ENCODE measurements around the gene SOCS3. TPM values are rescaled to one million over a fixed set of nuclear protein-coding genes. Genes with fewer than 3 reads are reported as not detected.
A peak's percentile ranks its signal among the peaks of the same experiment; 100 is the strongest.
"Not testable (repeated sequence)": the region's sequence is repeated elsewhere in the genome, so short reads cannot be mapped to it uniquely, and the experiment has no call there.

Gene SOCS3
- total RNA-seq, 1 donor from 2014 or later, result 5.3 TPM

- FAIRE-seq (no peak), DNase-seq (ENCODE audit: low spot score in 2 of 2) (no peak)
Observed at GRCh38 chr17:78337244-78338109, 22.4 kb downstream of the SOCS3 start.

DNA sequence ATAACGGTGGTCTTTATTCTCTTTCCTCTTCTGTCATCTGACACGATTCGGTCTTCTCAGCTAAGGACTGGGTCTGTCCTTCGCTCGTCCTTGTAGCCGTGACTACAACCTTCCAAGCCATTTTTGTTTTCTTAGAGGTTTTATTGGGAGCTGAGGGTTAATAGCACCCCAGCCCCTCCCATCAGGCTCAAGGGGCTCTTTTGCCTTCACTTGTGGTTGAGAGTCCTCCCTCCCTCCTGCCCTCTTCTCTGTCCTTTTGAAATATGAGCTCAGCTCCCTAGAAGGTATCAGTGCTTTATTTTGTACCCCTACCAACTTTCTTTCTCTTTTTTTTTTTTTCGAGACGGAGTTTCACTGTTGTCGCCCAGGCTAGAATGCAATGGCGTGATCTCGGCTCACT is 24.7 kb downstream of the SOCS3 start:
- FAIRE-seq (no peak), DNase-seq (ENCODE audit: low spot score in 2 of 2) (no peak)

DNA sequence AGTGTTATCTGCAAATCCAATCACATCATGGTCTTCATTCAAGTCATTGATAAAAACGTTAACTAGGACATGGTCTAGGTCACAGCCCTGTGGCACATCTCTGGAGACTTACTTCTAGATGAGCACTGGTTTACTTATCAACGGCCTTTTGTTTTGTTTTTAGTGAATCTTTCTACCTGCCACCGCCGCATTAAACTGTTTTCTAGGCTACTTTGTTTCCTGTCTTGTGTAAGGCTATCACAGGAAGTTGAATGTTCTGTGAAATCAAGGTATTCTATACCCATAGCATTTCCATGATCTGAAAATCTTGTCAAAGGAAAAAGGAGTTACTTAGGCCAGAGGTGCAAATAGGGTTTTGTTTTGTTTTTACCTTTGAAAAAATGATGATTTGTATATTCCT is 26.9 kb downstream of the SOCS3 start:
- DNase-seq (ENCODE audit: low spot score in 2 of 2) (no peak), FAIRE-seq (no peak)

DNA sequence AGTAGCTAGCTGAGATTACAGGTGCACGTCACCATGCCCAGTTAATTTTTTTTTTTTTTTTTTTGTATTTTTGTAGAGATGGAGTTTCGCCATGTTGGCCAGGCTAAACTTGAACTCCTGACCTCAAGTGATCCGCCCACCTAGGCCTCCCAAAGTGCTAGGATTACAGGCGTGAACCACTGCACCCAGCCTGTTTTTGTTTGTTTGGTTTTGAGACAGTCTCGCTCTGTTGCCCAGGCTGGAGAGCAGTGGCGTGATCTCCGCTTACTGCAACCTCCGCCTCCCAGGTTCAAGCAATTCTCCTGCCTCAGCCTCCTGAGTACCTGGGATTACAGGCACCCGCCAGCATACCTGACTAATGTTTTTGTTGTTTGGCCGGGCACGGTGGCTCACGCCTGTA is 28.5 kb downstream of the SOCS3 start:
- not testable (repeated sequence) for DNase-seq (ENCODE audit: low spot score in 2 of 2); FAIRE-seq

- FAIRE-seq (no peak), DNase-seq (ENCODE audit: low spot score in 2 of 2) (no peak)
Observed at GRCh38 chr17:78330570-78331224, 29.2 kb downstream of the SOCS3 start.

DNA sequence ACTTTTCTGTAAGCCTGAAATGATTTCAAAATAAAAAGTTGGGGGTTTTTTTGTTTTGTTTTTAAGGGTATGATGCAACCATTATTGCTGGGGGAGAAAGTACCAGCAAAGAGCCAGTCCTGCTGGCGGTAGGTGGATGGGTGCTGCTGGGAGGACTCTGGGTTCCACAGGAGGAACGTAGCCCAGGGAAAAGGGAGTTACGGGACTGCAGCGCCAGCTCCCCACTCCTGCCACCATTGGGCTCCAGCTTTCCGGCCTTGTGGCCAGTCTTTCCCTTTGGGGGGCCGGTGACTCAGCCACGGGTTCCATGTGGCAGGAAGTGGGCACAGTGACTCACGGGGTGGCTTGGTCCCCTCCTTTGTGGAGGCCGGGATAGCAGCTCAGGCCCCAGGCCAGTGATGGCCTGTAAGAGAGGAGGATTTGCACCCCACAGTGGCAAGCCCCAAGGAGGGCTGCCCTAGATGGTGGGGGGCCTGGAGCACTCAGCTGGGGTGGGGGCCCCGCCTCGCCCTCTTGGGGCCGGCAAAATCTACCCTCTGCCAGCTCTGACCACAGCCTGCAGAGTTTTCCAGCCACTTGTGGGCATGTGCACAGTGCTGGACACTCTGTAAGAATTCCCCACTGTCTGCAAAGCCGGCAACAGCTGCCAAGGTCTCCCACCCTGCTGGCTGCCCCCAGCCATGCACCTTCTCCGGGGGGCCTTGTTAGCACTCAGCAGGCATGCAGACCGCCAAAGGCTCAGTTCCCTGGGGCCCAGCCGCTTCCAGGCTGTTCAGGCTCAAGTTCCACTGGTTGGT is 30.4 kb downstream of the SOCS3 start:
- FAIRE-seq (no peak), DNase-seq (ENCODE audit: low spot score in 2 of 2) (no peak)

DNA sequence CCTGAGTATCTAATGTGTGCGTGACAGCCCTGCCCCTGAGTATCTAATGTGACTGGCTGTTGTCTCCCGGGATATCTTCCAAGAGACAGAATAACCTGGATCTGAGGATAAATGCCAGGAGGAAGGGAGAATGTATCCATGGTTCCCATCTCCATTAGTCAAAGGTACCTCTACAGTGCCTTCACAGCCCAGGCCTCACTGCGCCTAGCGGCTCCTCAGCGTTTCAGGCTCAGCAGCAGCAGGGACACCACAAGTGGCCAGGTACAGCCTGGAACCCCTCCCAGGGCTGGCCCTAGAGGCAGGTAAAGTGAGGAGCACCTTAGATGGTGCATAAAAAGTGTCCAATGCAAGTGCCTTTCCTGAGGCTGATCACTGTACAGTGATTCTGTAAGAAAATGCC is 32.0 kb downstream of the SOCS3 start:
- FAIRE-seq (no peak), DNase-seq (ENCODE audit: low spot score in 2 of 2) (no peak)

GRCh38 chr17:78325076-78325687 is 34.7 kb downstream of the SOCS3 start:
- FAIRE-seq, result no peak
- DNase-seq (ENCODE audit: low spot score in 2 of 2), result no peak

DNA sequence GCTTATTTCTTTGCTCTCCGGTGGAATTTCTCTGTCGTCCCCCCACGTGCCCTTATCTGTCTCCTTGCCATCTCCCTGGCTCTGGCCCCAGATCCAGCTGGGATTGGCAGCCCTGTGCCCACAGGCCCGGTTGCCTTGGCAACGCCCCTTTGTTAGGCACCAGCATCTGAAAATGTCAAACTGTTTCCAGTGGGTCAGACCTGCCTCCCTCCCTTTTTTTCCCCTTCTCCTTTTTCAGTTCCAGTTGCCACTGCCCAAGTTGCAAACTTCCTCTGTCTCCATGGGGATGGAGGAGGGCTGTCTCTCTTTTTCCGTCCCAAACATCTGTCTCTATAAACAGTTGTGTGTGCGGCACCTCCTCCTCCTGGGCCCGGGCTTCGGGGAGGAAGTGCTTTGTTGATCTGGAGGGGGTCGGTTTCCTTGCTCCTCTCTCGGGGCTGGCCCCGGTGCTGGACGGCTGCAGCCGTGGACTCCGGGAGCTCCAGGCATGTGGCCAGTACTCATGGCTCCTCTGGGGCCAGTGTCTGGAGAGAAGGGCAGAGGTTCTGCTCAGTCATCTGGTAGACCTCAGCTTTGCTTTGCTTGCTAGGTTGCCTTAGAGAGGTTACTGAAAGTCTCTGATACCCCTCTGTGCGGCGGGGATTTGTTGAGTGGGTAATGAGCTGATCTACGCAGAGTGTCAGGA is 35.3 kb downstream of the SOCS3 start:
- DNase-seq (ENCODE audit: low spot score in 2 of 2) (peak; percentile 63 to 70), FAIRE-seq (no peak)

DNA sequence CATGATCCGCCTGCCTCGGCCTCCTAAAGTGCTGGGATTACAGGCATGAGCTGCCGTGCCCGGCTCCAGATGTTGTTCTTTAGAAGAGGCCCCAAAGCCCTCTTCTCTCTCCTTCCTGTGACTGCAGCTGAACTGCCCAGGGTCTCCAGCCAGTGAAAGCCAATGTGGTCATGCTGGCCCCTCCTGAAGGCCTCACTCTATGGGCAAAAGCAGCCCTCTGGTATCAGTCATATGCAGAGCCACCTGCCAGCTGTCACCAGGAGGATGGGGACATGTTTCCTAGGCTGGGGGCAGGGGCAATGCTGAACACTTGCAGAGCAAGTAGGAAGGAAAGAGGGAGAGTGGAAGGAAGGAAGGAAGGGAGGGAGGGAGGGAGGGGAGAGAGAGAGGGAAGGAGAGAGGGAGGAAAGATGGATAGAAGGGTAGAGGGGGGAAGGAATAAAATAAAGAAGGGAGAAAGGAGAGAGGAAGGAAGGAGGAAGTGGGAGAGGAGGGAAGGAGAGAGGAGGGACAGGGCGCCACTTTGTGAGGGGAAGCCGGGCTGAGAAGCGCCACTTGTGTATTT is 36.0 kb downstream of the SOCS3 start:
- FAIRE-seq, result no peak

GRCh38 chr17:78322858-78323455 is 36.9 kb downstream of the SOCS3 start:
- FAIRE-seq, result no peak
- DNase-seq (ENCODE audit: low spot score in 2 of 2), result no peak

More for the DNA sequence above, 36.0 kb downstream of the SOCS3 start:
- no peak for DNase-seq (ENCODE audit: low spot score in 2 of 2)

DNA sequence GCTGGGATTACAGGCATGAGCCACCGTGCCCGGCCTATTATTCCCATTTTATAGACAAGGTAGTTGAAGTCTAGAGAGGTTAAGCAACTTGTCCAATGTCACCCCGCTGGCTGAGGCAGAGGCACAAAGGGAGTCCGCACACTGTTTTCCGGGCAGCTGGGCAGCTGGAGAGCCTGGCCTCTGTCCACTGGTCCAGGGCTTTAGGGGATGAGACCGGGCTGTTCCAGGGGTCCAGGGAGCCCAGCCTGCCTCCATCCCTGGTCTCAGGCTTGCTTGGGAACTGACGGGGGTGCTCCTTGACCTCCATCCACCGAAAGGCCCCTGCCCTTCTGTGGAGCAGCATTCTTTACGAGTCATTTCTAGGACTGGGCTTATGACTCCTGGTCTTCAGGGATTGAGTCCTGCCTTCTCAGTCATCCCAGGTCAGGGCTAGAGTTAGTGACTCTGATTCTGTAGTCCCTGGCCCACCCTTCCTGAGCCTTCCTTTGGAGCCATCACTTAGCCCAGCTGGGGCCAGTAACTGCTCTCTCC is 37.5 kb downstream of the SOCS3 start:
- no peak for DNase-seq (ENCODE audit: low spot score in 2 of 2)
- FAIRE-seq, result no peak

DNA sequence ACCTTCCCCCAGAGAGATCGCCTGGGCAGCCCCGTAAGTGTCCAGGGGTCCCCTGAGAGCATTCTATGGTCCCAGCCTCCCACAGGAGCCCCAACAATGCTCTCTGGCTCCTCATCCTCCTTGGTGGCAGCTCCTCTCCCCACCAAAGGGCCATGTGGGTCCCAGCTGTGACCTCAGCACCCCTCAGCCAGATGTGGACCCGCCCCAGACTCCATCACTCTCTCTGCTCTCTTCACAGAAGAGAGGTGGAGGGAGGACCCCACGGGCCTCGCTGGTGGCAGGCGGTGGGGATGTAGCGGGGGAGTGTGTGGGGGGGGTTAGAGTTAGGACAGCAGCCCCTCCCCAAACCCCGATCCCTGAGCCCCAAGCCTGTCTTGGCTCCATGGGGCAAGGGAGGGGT is 41.0 kb downstream of the SOCS3 start:
- DNase-seq (ENCODE audit: low spot score in 2 of 2) (no peak), FAIRE-seq (no peak)

DNA sequence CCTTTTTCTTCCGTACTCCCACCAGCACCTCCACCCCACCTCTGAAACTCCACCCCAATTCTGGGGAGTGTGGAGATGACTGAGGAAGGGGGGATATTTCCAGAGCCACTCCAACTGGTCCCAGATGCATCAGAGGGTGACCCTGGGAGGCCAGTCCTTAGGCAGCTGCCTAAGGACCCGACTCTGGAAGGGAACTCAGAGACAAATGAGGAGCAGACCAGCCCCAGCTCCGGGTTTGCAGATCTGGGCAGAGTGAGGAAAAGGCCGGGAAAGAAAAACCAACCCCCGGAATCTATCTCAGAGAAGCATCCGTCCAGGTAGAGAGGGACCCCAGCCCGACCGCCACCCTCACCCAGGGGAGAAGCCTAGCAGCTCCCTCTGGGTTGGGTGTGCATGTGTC is 41.5 kb downstream of the SOCS3 start:
- FAIRE-seq (no peak), DNase-seq (ENCODE audit: low spot score in 2 of 2) (no peak)

DNA sequence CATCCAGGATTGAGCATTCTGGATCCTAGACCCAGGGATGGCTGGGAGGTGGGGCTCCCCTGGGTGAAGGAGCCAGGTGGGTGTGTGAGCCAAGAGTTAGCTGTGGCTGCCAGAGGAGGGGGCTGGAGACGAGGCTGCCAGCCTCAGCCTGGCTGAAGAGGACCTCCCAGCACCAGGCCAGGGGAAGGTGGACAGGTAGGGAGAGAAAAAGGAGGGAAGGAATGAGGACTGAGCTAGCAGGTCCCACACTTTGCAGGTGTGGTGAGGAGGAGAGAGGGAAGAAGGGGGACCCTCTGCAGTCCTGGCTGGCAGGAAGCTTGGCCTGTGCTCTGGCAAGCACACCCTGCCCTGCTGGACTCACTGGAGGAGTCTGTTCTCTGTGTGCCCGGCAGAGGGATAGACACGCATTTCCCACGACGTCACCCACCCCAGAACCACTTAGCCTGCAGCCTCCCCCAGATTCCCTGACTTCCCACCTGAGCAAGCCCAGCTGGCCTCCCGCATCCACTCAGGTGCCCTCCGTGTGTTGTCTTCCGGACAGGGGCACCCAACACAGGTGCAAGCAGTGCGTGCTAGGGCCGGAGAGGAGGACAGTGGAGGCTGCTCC is 42.0 kb downstream of the SOCS3 start:
- DNase-seq (ENCODE audit: low spot score in 2 of 2) (no peak), FAIRE-seq (no peak)

- FAIRE-seq (no peak), DNase-seq (ENCODE audit: low spot score in 2 of 2) (no peak)
Observed at GRCh38 chr17:78316867-78317789, 42.7 kb downstream of the SOCS3 start.

DNA sequence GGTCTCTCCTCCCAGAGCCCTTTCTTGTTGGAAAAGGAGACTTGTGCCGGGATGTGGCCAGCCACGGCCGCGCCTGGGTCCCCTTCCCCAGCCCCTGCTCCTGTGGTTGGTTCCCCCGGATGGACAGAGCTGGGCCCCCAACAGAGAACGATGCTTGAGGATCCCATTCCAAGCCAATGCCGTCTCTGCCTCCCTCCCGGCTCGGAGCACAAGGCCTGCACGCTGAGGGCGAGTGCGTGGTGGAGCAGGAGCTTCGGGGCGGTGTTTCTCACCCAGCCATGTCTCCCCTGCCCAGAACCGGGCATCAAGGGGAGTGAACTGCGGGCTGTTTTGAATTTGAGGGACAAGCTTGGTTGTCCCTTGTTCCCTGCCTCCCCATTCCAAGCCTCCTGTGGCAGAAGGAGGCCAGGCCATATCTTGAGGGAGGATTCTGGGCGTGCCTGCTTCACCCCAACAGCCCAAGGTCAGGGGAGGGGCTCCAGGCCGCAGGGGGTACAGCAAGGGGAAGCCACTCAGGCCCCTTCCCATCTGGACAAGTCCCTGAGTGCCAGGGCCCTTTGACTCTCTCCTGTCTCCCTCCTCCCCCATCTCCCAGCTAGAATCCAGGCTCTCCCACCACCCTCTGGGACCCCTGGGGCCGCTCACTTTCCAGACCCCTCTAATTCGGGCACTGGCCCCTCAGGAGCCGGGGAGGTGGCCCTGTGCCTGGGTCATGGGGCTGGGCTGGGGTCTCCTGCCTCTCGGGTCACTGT is 43.6 kb downstream of the SOCS3 start:
- DNase-seq (ENCODE audit: low spot score in 2 of 2) (no peak), FAIRE-seq (no peak)
